ENCODE measurements around the gene KIAA1755.
"Not testable (repeated sequence)": the region's sequence is repeated elsewhere in the genome, so short reads cannot be mapped to it uniquely, and the experiment has no call there.

The KIAA1755 gene

GRCh38 chr20:38286586-38287531 is 26.3 kb upstream of the KIAA1755 start:
- Histone ChIP-seq H4K8ac (ENCODE audit: low read depth, low read length) (no peak overlapping the region), H2BK120ac (ENCODE audit: insufficient read depth, low read length, poor library complexity) (no peak overlapping the region), H4K91ac (ENCODE audit: low read depth, low read length) (no peak overlapping the region), H2AK5ac (ENCODE audit: low read length) (no peak overlapping the region), H2BK12ac (ENCODE audit: low read length) (no peak overlapping the region), H3K18ac (ENCODE audit: low read length) (no peak overlapping the region), H3K79me2 (ENCODE audit: control insufficient read depth, insufficient read depth, low read length, poor library complexity) (no peaks in the 10 kb centered on the region), H3K27ac (ENCODE audit: low read depth, low read length) (no peak overlapping the region), H3K36me3 (ENCODE audit: control insufficient read depth in 1 of 2, insufficient read depth in 2 of 2, low read length in 2 of 2) (no peaks in the 10 kb centered on the region), H3K4me3 (ENCODE audit: low read depth, low read length) (no peak overlapping the region), H3K9ac (ENCODE audit: low read length) (no peak overlapping the region), H3K4ac (ENCODE audit: low read depth, low read length) (no peak overlapping the region), H3K27me3 (ENCODE audit: insufficient read depth, low read length) (no peaks in the 10 kb centered on the region), H2AFZ (ENCODE audit: insufficient read depth, low read length, poor library complexity) (no peak overlapping the region), H3K14ac (ENCODE audit: low read length) (no peak overlapping the region), H3K79me1 (ENCODE audit: low read length) (no peaks in the 10 kb centered on the region), H3K4me2 (ENCODE audit: low read length) (no peak overlapping the region), H4K12ac (ENCODE audit: low read depth, low read length) (no peak overlapping the region), H2BK5ac (ENCODE audit: low read depth, low read length, poor library complexity) (no peak overlapping the region), H3K23ac (ENCODE audit: low read length) (no peak overlapping the region), H3K9me3 (ENCODE audit: insufficient read depth, low read depth, low read length) (peaks cover 7% of the 10 kb centered on the region), H3K4me1 (ENCODE audit: control insufficient read depth in 1 of 2, insufficient read depth in 2 of 2, low read length in 2 of 2) (no peaks in the 10 kb centered on the region)
- WGBS (ENCODE audit: extremely low coverage, insufficient coverage, insufficient read length) = no CpG with 5 or more reads among the region's 16 CpGs
- DNase-seq = no peak

GRCh38 chr20:38284893-38285444 is 24.4 kb upstream of the KIAA1755 start:
- Histone ChIP-seq H2BK12ac (ENCODE audit: low read length) (no peak overlapping the region), H3K27ac (ENCODE audit: low read depth, low read length) (no peak overlapping the region), H2AK5ac (ENCODE audit: low read length) (no peak overlapping the region), H3K9ac (ENCODE audit: low read length) (no peak overlapping the region), H3K14ac (ENCODE audit: low read length) (no peak overlapping the region), H4K8ac (ENCODE audit: low read depth, low read length) (no peak overlapping the region), H3K4ac (ENCODE audit: low read depth, low read length) (no peak overlapping the region), H4K12ac (ENCODE audit: low read depth, low read length) (no peak overlapping the region), H3K36me3 (ENCODE audit: control insufficient read depth in 1 of 2, insufficient read depth in 2 of 2, low read length in 2 of 2) (no peaks in the 10 kb centered on the region), H3K9me3 (ENCODE audit: insufficient read depth, low read depth, low read length) (peaks cover 11% of the 10 kb centered on the region), H2AFZ (ENCODE audit: insufficient read depth, low read length, poor library complexity) (no peak overlapping the region), H3K4me3 (ENCODE audit: low read depth, low read length) (no peak overlapping the region), H4K91ac (ENCODE audit: low read depth, low read length) (no peak overlapping the region), H2BK120ac (ENCODE audit: insufficient read depth, low read length, poor library complexity) (no peak overlapping the region), H3K79me2 (ENCODE audit: control insufficient read depth, insufficient read depth, low read length, poor library complexity) (no peaks in the 10 kb centered on the region), H2BK5ac (ENCODE audit: low read depth, low read length, poor library complexity) (no peak overlapping the region), H3K79me1 (ENCODE audit: low read length) (no peaks in the 10 kb centered on the region), H3K4me2 (ENCODE audit: low read length) (no peak overlapping the region), H3K4me1 (ENCODE audit: control insufficient read depth in 1 of 2, insufficient read depth in 2 of 2, low read length in 2 of 2) (no peaks in the 10 kb centered on the region), H3K18ac (ENCODE audit: low read length) (no peak overlapping the region), H3K27me3 (ENCODE audit: insufficient read depth, low read length) (no peaks in the 10 kb centered on the region), H3K23ac (ENCODE audit: low read length) (no peak overlapping the region)
- no peak for DNase-seq
- WGBS (ENCODE audit: extremely low coverage, insufficient coverage, insufficient read length) = no CpG with 5 or more reads among the region's 5 CpGs

GRCh38 chr20:38284066-38284650 is 23.6 kb upstream of the KIAA1755 start:
- not testable (repeated sequence) for H2BK12ac ChIP-seq (ENCODE audit: low read length); H3K23ac ChIP-seq (ENCODE audit: low read length); H4K8ac ChIP-seq (ENCODE audit: low read depth, low read length); H3K27me3 ChIP-seq (ENCODE audit: insufficient read depth, low read length); H3K4me3 ChIP-seq (ENCODE audit: low read depth, low read length); H2BK5ac ChIP-seq (ENCODE audit: low read depth, low read length, poor library complexity); H3K4me2 ChIP-seq (ENCODE audit: low read length); H2AFZ ChIP-seq (ENCODE audit: insufficient read depth, low read length, poor library complexity); H3K79me2 ChIP-seq (ENCODE audit: control insufficient read depth, insufficient read depth, low read length, poor library complexity); H2AK5ac ChIP-seq (ENCODE audit: low read length); H3K79me1 ChIP-seq (ENCODE audit: low read length); H4K91ac ChIP-seq (ENCODE audit: low read depth, low read length); H3K18ac ChIP-seq (ENCODE audit: low read length); H3K36me3 ChIP-seq (ENCODE audit: control insufficient read depth in 1 of 2, insufficient read depth in 2 of 2, low read length in 2 of 2); H3K4me1 ChIP-seq (ENCODE audit: control insufficient read depth in 1 of 2, insufficient read depth in 2 of 2, low read length in 2 of 2); H3K27ac ChIP-seq (ENCODE audit: low read depth, low read length); H4K12ac ChIP-seq (ENCODE audit: low read depth, low read length); H3K4ac ChIP-seq (ENCODE audit: low read depth, low read length); H2BK120ac ChIP-seq (ENCODE audit: insufficient read depth, low read length, poor library complexity); H3K14ac ChIP-seq (ENCODE audit: low read length); H3K9ac ChIP-seq (ENCODE audit: low read length)
- no CpG with 5 or more reads among the region's 7 CpGs for WGBS (ENCODE audit: extremely low coverage, insufficient coverage, insufficient read length)
- DNase-seq = peak; percentile 56 to 77
- H3K9me3 ChIP-seq (ENCODE audit: insufficient read depth, low read depth, low read length) = peaks cover 11% of the 10 kb centered on the region

- Histone ChIP-seq H3K27me3 (ENCODE audit: insufficient read depth, low read length) (no peaks in the 10 kb centered on the region), H3K4ac (ENCODE audit: low read depth, low read length) (no peak overlapping the region), H2BK12ac (ENCODE audit: low read length) (no peak overlapping the region), H3K36me3 (ENCODE audit: control insufficient read depth in 1 of 2, insufficient read depth in 2 of 2, low read length in 2 of 2) (no peaks in the 10 kb centered on the region), H3K23ac (ENCODE audit: low read length) (no peak overlapping the region), H3K4me3 (ENCODE audit: low read depth, low read length) (no peak overlapping the region), H3K4me2 (ENCODE audit: low read length) (no peak overlapping the region), H3K27ac (ENCODE audit: low read depth, low read length) (no peak overlapping the region), H3K79me2 (ENCODE audit: control insufficient read depth, insufficient read depth, low read length, poor library complexity) (no peaks in the 10 kb centered on the region), H4K12ac (ENCODE audit: low read depth, low read length) (no peak overlapping the region), H2AFZ (ENCODE audit: insufficient read depth, low read length, poor library complexity) (no peak overlapping the region), H4K91ac (ENCODE audit: low read depth, low read length) (no peak overlapping the region), H2AK5ac (ENCODE audit: low read length) (no peak overlapping the region), H2BK120ac (ENCODE audit: insufficient read depth, low read length, poor library complexity) (no peak overlapping the region), H3K14ac (ENCODE audit: low read length) (no peak overlapping the region), H3K9me3 (ENCODE audit: insufficient read depth, low read depth, low read length) (peaks cover 11% of the 10 kb centered on the region), H4K8ac (ENCODE audit: low read depth, low read length) (no peak overlapping the region), H3K79me1 (ENCODE audit: low read length) (no peaks in the 10 kb centered on the region), H3K18ac (ENCODE audit: low read length) (no peak overlapping the region), H3K4me1 (ENCODE audit: control insufficient read depth in 1 of 2, insufficient read depth in 2 of 2, low read length in 2 of 2) (no peaks in the 10 kb centered on the region), H3K9ac (ENCODE audit: low read length) (no peak overlapping the region), H2BK5ac (ENCODE audit: low read depth, low read length, poor library complexity) (no peak overlapping the region)
- whole genome bisulfite sequencing (ENCODE audit: extremely low coverage, insufficient coverage, insufficient read length) = no CpG with 5 or more reads among the region's 2 CpGs
- no peak for DNase-seq
Measured at GRCh38 chr20:38283236-38283635, 22.7 kb upstream of the KIAA1755 start.
